ENCODE results near the gene USE1.
A peak's percentile ranks its signal among the peaks of the same experiment; 100 is the strongest.

The USE1 gene

DNA sequence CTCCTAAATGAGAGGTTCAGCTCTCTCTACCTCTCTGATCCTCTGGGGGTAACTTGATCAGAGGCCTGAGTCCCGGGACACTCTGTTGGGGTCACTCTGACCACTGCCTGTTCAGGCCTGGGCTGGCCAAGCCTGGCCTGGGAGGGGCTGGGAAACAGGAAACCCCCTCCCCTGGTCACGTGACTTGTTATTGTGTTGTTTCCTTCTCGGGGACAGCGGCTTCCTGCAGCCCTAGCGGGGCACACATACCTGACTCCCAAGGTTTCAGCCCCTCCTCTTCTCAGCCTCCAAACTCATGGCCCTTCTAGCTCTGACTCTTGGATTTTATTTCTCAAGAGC, 49.5 kb downstream of the USE1 start, which contains the start of gene USHBP1:
Gene USHBP1, minus strand, starts transcription at position 105 of the 339 bp plus-strand sequence. CDS start 446 bp downstream, outside the sequence.
- TF ChIP-seq, protein P1, sequence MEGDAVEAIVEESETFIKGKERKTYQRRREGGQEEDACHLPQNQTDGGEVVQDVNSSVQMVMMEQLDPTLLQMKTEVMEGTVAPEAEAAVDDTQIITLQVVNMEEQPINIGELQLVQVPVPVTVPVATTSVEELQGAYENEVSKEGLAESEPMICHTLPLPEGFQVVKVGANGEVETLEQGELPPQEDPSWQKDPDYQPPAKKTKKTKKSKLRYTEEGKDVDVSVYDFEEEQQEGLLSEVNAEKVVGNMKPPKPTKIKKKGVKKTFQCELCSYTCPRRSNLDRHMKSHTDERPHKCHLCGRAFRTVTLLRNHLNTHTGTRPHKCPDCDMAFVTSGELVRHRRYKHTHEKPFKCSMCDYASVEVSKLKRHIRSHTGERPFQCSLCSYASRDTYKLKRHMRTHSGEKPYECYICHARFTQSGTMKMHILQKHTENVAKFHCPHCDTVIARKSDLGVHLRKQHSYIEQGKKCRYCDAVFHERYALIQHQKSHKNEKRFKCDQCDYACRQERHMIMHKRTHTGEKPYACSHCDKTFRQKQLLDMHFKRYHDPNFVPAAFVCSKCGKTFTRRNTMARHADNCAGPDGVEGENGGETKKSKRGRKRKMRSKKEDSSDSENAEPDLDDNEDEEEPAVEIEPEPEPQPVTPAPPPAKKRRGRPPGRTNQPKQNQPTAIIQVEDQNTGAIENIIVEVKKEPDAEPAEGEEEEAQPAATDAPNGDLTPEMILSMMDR (IDR thresholded peaks at IDR 0.05; ENCODE audit: low read depth, low read length, missing control alignments) = no peak
- in situ Hi-C loops (cut with HindIII; ENCODE audit: low sequenced_read_pairs) = no loop called here
- no peak within 1 kb of the TSS for H3K4me3 ChIP-seq (ENCODE audit: low read depth, low read length)
- DNase-seq (ENCODE audit: low read depth) = no peak

DNA sequence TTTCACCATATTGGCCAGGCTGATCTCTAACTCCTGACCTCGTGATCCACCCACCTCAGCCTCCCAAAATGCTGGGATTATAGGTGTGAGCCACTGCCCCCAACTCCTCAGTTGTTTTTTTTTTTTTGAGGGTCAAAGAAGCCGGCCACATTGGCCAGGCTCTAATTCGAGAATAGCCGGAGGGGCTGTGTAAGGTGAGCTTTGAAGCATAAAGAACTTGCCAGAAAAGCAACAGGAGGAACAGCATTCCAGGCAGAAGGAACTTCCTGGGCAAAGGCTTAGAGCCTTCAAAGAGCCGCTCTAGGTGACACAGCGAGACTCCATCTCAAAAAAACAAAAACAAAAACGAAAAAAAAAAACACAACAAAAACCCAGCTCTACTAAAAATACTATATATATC, 50.9 kb downstream of the USE1 start:
- H3K4me3 ChIP-seq (ENCODE audit: low read depth, low read length) = no peak overlapping the region
- no peak for DNase-seq (ENCODE audit: low read depth)
- TF ChIP-seq, protein P1 (IDR thresholded peaks at IDR 0.05; ENCODE audit: low read depth, low read length, missing control alignments) = no peak
- in situ Hi-C loops (cut with HindIII; ENCODE audit: low sequenced_read_pairs) = no loop called here

DNA sequence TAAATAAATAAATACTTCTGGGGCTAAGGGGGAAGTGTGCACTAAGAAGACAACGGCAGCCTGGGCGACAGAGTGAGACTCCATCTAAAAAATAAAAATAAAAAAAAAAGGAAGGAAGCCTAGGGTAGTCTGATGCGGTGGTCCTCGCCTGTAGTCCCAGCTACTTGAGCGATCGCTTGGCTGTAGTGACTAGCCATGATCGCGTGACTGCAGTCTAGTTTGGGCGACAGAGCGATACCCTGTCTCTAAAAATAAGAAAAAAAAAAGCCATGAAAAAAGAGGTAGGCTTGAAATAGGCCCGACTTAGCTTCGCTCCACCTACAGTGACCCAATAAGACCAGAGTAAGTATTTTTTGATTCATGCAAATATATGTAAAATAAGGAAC, 51.4 kb downstream of the USE1 start:
- no peak overlapping the region for H3K4me3 ChIP-seq (ENCODE audit: low read depth, low read length)
- TF ChIP-seq, protein P1 (IDR thresholded peaks at IDR 0.05; ENCODE audit: low read depth, low read length, missing control alignments) = no peak
- in situ Hi-C loops (cut with HindIII; ENCODE audit: low sequenced_read_pairs) = no loop called here
- no peak for DNase-seq (ENCODE audit: low read depth)

DNA sequence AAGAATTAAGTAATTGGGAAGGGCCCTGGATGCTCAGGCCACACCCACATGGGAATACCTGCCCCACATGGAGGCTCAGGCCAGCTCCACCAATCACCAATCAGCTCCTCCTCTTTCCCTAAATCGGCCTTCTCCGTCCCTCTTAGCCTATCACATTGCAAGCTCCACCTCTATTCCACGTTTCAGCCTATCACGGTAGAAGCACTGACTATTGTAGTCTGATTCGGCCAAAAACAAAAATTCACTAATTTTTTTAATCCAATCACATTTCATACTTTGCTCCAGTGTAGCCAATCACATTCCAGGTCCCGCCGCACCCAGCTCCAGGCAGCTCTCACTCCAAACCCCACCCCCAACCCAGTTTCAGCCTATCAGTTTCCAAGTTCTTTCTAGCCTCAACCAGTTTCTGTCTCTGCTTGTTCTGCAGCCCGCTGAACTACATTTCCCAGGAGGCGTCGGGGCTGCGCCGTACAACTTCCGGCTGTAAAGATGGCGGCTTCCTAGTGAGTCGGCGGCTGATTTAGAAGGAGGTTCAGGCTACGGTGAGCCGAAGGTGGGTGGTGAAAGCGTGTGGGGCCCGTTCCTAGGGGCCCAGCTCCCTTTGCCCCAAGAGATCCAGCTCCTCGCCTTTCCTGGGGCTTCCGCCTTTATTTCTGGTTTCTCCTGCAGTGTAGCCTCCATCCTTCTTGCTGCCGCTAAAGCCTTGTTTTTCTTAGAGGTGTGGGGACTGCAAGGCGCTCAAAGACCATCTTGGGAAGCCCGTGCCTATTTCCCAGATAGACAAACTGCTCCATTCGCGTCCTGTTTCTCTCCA, 52.0 kb downstream of the USE1 start, which contains the start of gene BABAM1:
Gene BABAM1, plus strand, starts transcription at position 469 of the 814 bp plus-strand sequence. CDS start 1,364 bp downstream, outside the sequence.
- in situ Hi-C loops (cut with HindIII; ENCODE audit: low sequenced_read_pairs) = no loop called here
- TF ChIP-seq, protein P1 (IDR thresholded peaks at IDR 0.05; ENCODE audit: low read depth, low read length, missing control alignments) = no peak
- H3K4me3 ChIP-seq (ENCODE audit: low read depth, low read length) = peak within 1 kb of the TSS; percentile 73
- peak; percentile 99 for DNase-seq (ENCODE audit: low read depth)

DNA sequence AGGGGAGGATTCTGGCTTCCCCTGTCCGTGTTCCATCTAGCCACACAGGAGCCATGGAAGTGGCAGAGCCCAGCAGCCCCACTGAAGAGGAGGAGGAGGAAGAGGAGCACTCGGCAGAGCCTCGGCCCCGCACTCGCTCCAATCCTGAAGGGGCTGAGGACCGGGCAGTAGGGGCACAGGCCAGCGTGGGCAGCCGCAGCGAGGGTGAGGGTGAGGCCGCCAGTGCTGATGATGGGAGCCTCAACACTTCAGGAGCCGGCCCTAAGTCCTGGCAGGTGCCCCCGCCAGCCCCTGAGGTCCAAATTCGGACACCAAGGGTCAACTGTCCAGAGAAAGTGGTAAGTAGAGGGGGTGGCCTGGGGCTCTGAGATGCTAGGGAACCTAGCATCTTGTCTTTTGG, 53.6 kb downstream of the USE1 start:
- in situ Hi-C loops (cut with HindIII; ENCODE audit: low sequenced_read_pairs) = no loop called here
- no peak for DNase-seq (ENCODE audit: low read depth)
- TF ChIP-seq, protein P1 (IDR thresholded peaks at IDR 0.05; ENCODE audit: low read depth, low read length, missing control alignments) = no peak
- no peak overlapping the region for H3K4me3 ChIP-seq (ENCODE audit: low read depth, low read length)

Data from astrocyte of the cerebellum (primary cell).